Peyer's patch (tissue), 4 donors: ENCODE data around the gene HSBP1L1.

Source experiments
- CTCF ChIP-seq, 6 experiments: fragments of 450-650 bp in 4 of 6; fragments of 200-600 bp in 2 of 6; sonication (generic) in 1 of 6; IDR thresholded peaks; one replicate each; pipeline ENCODE4 v1.5.1; 2017 to 2019; ENCODE audit warnings: antibody characterized with exemption in 6 of 6, mild to moderate bottlenecking in 3 of 6, moderate library complexity in 1 of 6
- POLR2A ChIP-seq, 2 donors: fragments of 450-650 bp; IDR thresholded peaks; one replicate each; pipeline ENCODE4 v1.5.1; 2017; ENCODE audit warnings: antibody characterized with exemption in 2 of 2, mild to moderate bottlenecking in 2 of 2, moderate library complexity in 2 of 2

GRCh38 chr18:79931475-79931874, 33.0 kb upstream of the HSBP1L1 start:
- TF ChIP-seq CTCF (IDR thresholded peaks at IDR 0.05) = no peak
- no peak for TF ChIP-seq POLR2A (IDR thresholded peaks at IDR 0.05)
